Right renal cortex interstitium (tissue), 3 donors: ENCODE results near the gene C3orf80. TPM values are rescaled to one million over a fixed set of nuclear protein-coding genes. Genes with fewer than 3 reads are reported as not detected.
"Not testable (repeated sequence)": the region's sequence is repeated elsewhere in the genome, so short reads cannot be mapped to it uniquely, and the experiment has no call there.

ENCODE experiments used
- DNase-seq, 3 donors: peaks; one replicate each; pipeline ENCODE4 v3.0.0-alpha.2; 2013; ENCODE audit warnings: low read depth in 3 of 3, low spot score in 2 of 3
- polyA plus RNA-seq, 3 donors: library from polyadenylated mRNA; unstranded; fragments of 120-200 nt; gene quantifications; one replicate each; pipeline ENCODE4 v1.2.1, GENCODE V29; 2013; ENCODE audit not compliant: insufficient read length in 3 of 3

The C3orf80 gene
- polyA plus RNA-seq, 3 donors: 0.25 to 0.35 (median 0.34) TPM

- DNase-seq: no peak
Observed at GRCh38 chr3:160210341-160210740, 14.9 kb upstream of the C3orf80 start.

- no peak for DNase-seq
Observed at GRCh38 chr3:160210799-160211221, 14.4 kb upstream of the C3orf80 start.

- no peak for DNase-seq
Observed at GRCh38 chr3:160213191-160213590, 12.0 kb upstream of the C3orf80 start.

- no peak for DNase-seq
Observed at GRCh38 chr3:160217675-160218074, 7.5 kb upstream of the C3orf80 start.

- DNase-seq: no peak
Observed at GRCh38 chr3:160218136-160218535, 7.1 kb upstream of the C3orf80 start.

- DNase-seq: no peak
Observed at GRCh38 chr3:160220038-160220437, 5.2 kb upstream of the C3orf80 start.

GRCh38 chr3:160221019-160221418, 4.2 kb upstream of the C3orf80 start:
- no peak for DNase-seq

- no peak for DNase-seq
Observed at GRCh38 chr3:160224256-160224655, 966 bp upstream of the C3orf80 start.

- no peak for DNase-seq
Observed at GRCh38 chr3:160224811-160225175, 429 bp upstream of the C3orf80 start.

GRCh38 chr3:160226026-160226907, 1.0 kb downstream of the C3orf80 start:
- DNase-seq: no peak

- no peak for DNase-seq
Observed at GRCh38 chr3:160227419-160227818, 2.2 kb downstream of the C3orf80 start.

- DNase-seq: no peak
Observed at GRCh38 chr3:160232014-160232413, 6.8 kb downstream of the C3orf80 start.

- not testable (repeated sequence) for DNase-seq
Observed at GRCh38 chr3:160240719-160241118, 15.5 kb downstream of the C3orf80 start.

- DNase-seq: no peak
Observed at GRCh38 chr3:160245261-160245800, 20.1 kb downstream of the C3orf80 start.

- no peak for DNase-seq
Observed at GRCh38 chr3:160247766-160248165, 22.5 kb downstream of the C3orf80 start.

- DNase-seq: no peak
Observed at GRCh38 chr3:160253298-160253697, 28.1 kb downstream of the C3orf80 start.

GRCh38 chr3:160257606-160258005, 32.4 kb downstream of the C3orf80 start:
- no peak for DNase-seq

GRCh38 chr3:160259589-160259988, 34.4 kb downstream of the C3orf80 start:
- DNase-seq: no peak

GRCh38 chr3:160260587-160261270, 35.5 kb downstream of the C3orf80 start:
- no peak for DNase-seq

- DNase-seq: no peak
Observed at GRCh38 chr3:160265088-160265487, 39.9 kb downstream of the C3orf80 start.
